Loucy (cell line): ENCODE results near the gene XPNPEP3.

Experiments used
- H2AFZ ChIP-seq: fragments of 200-600 bp; sonication (generic); 2 replicates; pipeline ENCODE4 v1.6.0; 2016; ENCODE audit warnings: antibody characterized with exemption, mild to moderate bottlenecking, low read length, moderate library complexity
- H3F3A ChIP-seq: fragments of 200-600 bp; 2 replicates; pipeline ENCODE4 v1.6.0; 2016; ENCODE audit warnings: antibody characterized with exemption, low read depth, mild to moderate bottlenecking
- H3K27me3 ChIP-seq: fragments of 200-600 bp; sonication (generic); 2 replicates; pipeline ENCODE4 v1.6.1; 2014; ENCODE audit warnings: low read length, mild to moderate bottlenecking; ENCODE audit not compliant: insufficient read depth, poor library complexity, severe bottlenecking
- H3K36me3 ChIP-seq: fragments of 200-600 bp; sonication (generic); 2 replicates; pipeline ENCODE4 v1.6.1; 2016; ENCODE audit warnings: low read length; ENCODE audit not compliant: insufficient read depth
- H3K4me1 ChIP-seq: fragments of 200-600 bp; sonication (generic); 2 replicates; pipeline ENCODE4 v1.5.1; 2014; ENCODE audit warnings: low read length, mild to moderate bottlenecking; ENCODE audit not compliant: insufficient read depth, poor library complexity, severe bottlenecking
- H3K4me2 ChIP-seq: fragments of 200-600 bp; sonication (generic); 2 replicates; pipeline ENCODE4 v1.6.0; 2014; ENCODE audit warnings: antibody characterized with exemption, low read length, low read depth, mild to moderate bottlenecking; ENCODE audit not compliant: poor library complexity, severe bottlenecking
- H3K4me3 ChIP-seq: fragments of 200-600 bp; sonication (generic); 2 replicates; pipeline ENCODE4 v1.5.1; 2014; ENCODE audit warnings: low read length, mild to moderate bottlenecking, mixed read lengths; ENCODE audit not compliant: poor library complexity, severe bottlenecking
- H3K79me2 ChIP-seq: fragments of 200-600 bp; sonication (generic); 2 replicates; pipeline ENCODE4 v1.6.1; 2014; ENCODE audit warnings: low read length; ENCODE audit not compliant: insufficient read depth
- H3K9ac ChIP-seq: fragments of 200-600 bp; sonication (generic); 2 replicates; pipeline ENCODE4 v1.6.0; 2014; ENCODE audit warnings: mild to moderate bottlenecking, low read depth, low read length, moderate library complexity; ENCODE audit not compliant: poor library complexity, severe bottlenecking
- H3K9me2 ChIP-seq: fragments of 200-600 bp; sonication (generic); replicated peaks from 2 replicates; pipeline ENCODE4 v1.6.1; 2016; ENCODE audit warnings: low read depth, low read length, mixed read lengths
- H3K9me3 ChIP-seq: fragments of 200-600 bp; sonication (generic); 2 replicates; pipeline ENCODE4 v1.6.1; 2014; ENCODE audit warnings: mild to moderate bottlenecking, antibody characterized with exemption, low read length, low read depth; ENCODE audit not compliant: insufficient read depth
- H4K20me1 ChIP-seq: fragments of 200-600 bp; sonication (generic); 2 replicates; pipeline ENCODE4 v1.6.0; 2014; ENCODE audit warnings: antibody characterized with exemption, low read length, mild to moderate bottlenecking; ENCODE audit not compliant: insufficient read depth, poor library complexity, severe bottlenecking
- EZH2phosphoT487 ChIP-seq: fragments of 200-600 bp; IDR thresholded peaks from 2 replicates; pipeline ENCODE4 v1.6.1; 2018; ENCODE audit warnings: antibody characterized with exemption, mild to moderate bottlenecking, moderate library complexity, borderline replicate concordance
- TF ChIP-seq, protein P1 (sequence below): fragments of 200-600 bp; sonication (generic); conservative IDR thresholded peaks from 2 replicates; pipeline ENCODE4 v1.5.1; 2014; ENCODE audit warnings: mild to moderate bottlenecking, antibody characterized with exemption, low read length

The XPNPEP3 gene

DNA sequence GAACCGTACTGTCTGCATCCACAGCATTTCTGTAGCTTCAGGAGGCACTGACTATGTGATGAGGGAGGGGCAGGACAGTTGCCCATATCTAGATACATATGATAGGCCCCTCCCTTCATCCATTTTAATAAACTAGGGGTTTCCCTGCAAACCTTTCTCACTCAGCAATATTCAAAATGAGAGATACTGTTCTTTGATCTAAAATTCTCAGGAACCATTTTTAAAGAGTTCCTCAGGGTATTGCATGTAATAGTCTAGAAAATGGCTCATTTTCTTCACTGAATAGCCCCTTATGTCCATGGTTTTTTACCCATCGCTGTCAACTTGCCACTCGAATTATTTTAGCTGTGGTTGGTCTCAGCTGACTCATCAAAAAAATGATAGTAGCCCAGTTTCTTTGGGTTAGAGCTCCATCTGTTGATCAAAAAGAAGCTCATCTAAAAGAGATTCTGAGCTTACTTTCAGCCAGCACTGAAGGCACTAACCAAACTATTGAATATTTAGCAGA is 42.0 kb downstream of the XPNPEP3 start:
- Histone ChIP-seq H3K36me3 (no peaks in the 10 kb centered on the region), H4K20me1 (no peaks in the 10 kb centered on the region), H3K4me2 (peak overlapping the region; percentile 51), H3K79me2 (no peaks in the 10 kb centered on the region), H3K9me2 (no peaks in the 10 kb centered on the region), H3K9ac (peak overlapping the region; percentile 1), H2AFZ (0 out of 2 replicates have a peak overlapping the region, but pooled peaks have one; percentile 7), H3K27me3 (no peaks in the 10 kb centered on the region), H3K4me3 (peak overlapping the region; percentile 50), H3F3A (no peaks in the 10 kb centered on the region), H3K4me1 (peaks cover 5% of the 10 kb centered on the region), H3K9me3 (no peaks in the 10 kb centered on the region)
- no peak for TF ChIP-seq EZH2phosphoT487
- TF ChIP-seq, protein P1, sequence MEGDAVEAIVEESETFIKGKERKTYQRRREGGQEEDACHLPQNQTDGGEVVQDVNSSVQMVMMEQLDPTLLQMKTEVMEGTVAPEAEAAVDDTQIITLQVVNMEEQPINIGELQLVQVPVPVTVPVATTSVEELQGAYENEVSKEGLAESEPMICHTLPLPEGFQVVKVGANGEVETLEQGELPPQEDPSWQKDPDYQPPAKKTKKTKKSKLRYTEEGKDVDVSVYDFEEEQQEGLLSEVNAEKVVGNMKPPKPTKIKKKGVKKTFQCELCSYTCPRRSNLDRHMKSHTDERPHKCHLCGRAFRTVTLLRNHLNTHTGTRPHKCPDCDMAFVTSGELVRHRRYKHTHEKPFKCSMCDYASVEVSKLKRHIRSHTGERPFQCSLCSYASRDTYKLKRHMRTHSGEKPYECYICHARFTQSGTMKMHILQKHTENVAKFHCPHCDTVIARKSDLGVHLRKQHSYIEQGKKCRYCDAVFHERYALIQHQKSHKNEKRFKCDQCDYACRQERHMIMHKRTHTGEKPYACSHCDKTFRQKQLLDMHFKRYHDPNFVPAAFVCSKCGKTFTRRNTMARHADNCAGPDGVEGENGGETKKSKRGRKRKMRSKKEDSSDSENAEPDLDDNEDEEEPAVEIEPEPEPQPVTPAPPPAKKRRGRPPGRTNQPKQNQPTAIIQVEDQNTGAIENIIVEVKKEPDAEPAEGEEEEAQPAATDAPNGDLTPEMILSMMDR: peak; percentile 80

GRCh38 chr22:40904101-40904500 is 47.2 kb downstream of the XPNPEP3 start:
- TF ChIP-seq EZH2phosphoT487: no peak
- TF ChIP-seq, protein P1: no peak
- no peaks in the 10 kb centered on the region for H3K4me1 ChIP-seq
- H3F3A ChIP-seq: no peaks in the 10 kb centered on the region
- no peaks in the 10 kb centered on the region for H3K9me2 ChIP-seq
- H3K4me2 ChIP-seq: no peak overlapping the region
- no peaks in the 10 kb centered on the region for H4K20me1 ChIP-seq
- H2AFZ ChIP-seq: no peak overlapping the region
- no peaks in the 10 kb centered on the region for H3K27me3 ChIP-seq
- no peaks in the 10 kb centered on the region for H3K9me3 ChIP-seq
- no peak overlapping the region for H3K9ac ChIP-seq
- H3K4me3 ChIP-seq: no peak overlapping the region
- peaks cover under 1% of the 10 kb centered on the region; the same call in 1 of the 2 replicates for H3K36me3 ChIP-seq
- H3K79me2 ChIP-seq: no peaks in the 10 kb centered on the region

DNA sequence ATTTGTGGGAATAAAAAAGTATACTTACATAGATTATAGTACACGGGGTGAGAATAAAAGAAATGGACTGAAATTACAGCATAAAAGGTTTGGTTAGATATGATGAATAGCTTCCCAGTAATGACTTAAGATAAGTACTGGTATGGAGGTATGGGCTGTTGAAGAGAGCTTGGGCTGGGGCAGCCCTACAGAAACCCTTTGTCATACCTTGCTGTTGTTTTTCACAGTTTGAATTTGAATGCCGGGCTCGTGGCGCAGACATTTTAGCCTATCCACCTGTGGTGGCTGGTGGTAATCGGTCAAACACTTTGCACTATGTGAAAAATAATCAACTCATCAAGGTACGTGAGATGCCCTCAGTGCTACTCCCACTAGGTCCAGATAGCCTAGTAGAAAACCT is 51.9 kb downstream of the XPNPEP3 start:
- H3K4me1 ChIP-seq: no peaks in the 10 kb centered on the region
- peaks cover 3% of the 10 kb centered on the region; the same call in 1 of the 2 replicates for H3K36me3 ChIP-seq
- TF ChIP-seq EZH2phosphoT487: no peak
- TF ChIP-seq, protein P1: no peak
- no peaks in the 10 kb centered on the region for H3K9me2 ChIP-seq
- H3K27me3 ChIP-seq: no peaks in the 10 kb centered on the region
- no peaks in the 10 kb centered on the region for H3K9me3 ChIP-seq
- no peak overlapping the region for H2AFZ ChIP-seq
- H4K20me1 ChIP-seq: no peaks in the 10 kb centered on the region
- H3K4me2 ChIP-seq: no peak overlapping the region
- no peaks in the 10 kb centered on the region for H3F3A ChIP-seq
- H3K79me2 ChIP-seq: no peaks in the 10 kb centered on the region
- no peak overlapping the region for H3K9ac ChIP-seq
- H3K4me3 ChIP-seq: no peak overlapping the region
